SU-DHL-6 (cell line): ENCODE results near the gene FSTL4.

ENCODE experiments used
- H2AFZ ChIP-seq: fragments of 200-600 bp; sonication (generic); 2 replicates; pipeline ENCODE4 v1.6.1; 2014; ENCODE audit warnings: low read depth, mild to moderate bottlenecking, moderate library complexity, mixed read lengths, antibody characterized with exemption, low read length; ENCODE audit not compliant: severe bottlenecking
- H3F3A ChIP-seq: fragments of 200-600 bp; shearing (Covaris generic); 2 replicates; pipeline ENCODE4 v1.6.0; 2016; ENCODE audit warnings: antibody characterized with exemption, mild to moderate bottlenecking; ENCODE audit not compliant: insufficient read depth
- H3K27ac ChIP-seq: fragments of 200-600 bp; sonication (generic); 2 replicates; pipeline ENCODE4 v1.5.1; 2016; ENCODE audit warnings: low read depth, mild to moderate bottlenecking, low read length, moderate library complexity, mixed read lengths
- H3K27me3 ChIP-seq: fragments of 200-600 bp; sonication (generic), shearing (Covaris generic); 2 replicates; pipeline ENCODE4 v1.6.0; 2014; ENCODE audit warnings: mild to moderate bottlenecking, low read length
- H3K36me3 ChIP-seq: fragments of 200-600 bp; sonication (generic); 2 replicates; pipeline ENCODE4 v1.6.1; 2014; ENCODE audit warnings: mild to moderate bottlenecking, low read length, mixed read lengths
- H3K4me2 ChIP-seq: fragments of 300-600, 200-600 bp; shearing (Covaris generic), sonication (generic); 2 replicates; pipeline ENCODE4 v1.6.0; 2014; ENCODE audit warnings: low read length, low read depth, mild to moderate bottlenecking; ENCODE audit not compliant: poor library complexity, severe bottlenecking
- H3K4me3 ChIP-seq: fragments of 200-600 bp; sonication (generic); 2 replicates; pipeline ENCODE4 v1.5.1; 2014; ENCODE audit warnings: antibody characterized with exemption, low read length, mild to moderate bottlenecking, mixed read lengths; ENCODE audit not compliant: insufficient read depth, poor library complexity, severe bottlenecking
- H3K79me2 ChIP-seq: fragments of 200-600 bp; sonication (generic); 2 replicates; pipeline ENCODE4 v1.6.1; 2014; ENCODE audit warnings: mild to moderate bottlenecking, low read length, moderate library complexity; ENCODE audit not compliant: insufficient read depth
- H3K9ac ChIP-seq: fragments of 200-600 bp; sonication (generic); 2 replicates; pipeline ENCODE4 v1.7.0; 2014; ENCODE audit warnings: mild to moderate bottlenecking, low read length
- H3K9me2 ChIP-seq: fragments of 200-600 bp; sonication (generic); replicated peaks from 2 replicates; pipeline ENCODE4 v1.6.1; 2014; ENCODE audit warnings: low read length; ENCODE audit not compliant: insufficient read depth
- H3K9me3 ChIP-seq: fragments of 200-600 bp; sonication (generic); 2 replicates; pipeline ENCODE4 v1.6.1; 2014; ENCODE audit warnings: low read length, mixed read lengths; ENCODE audit not compliant: insufficient read depth
- H4K20me1 ChIP-seq: fragments of 200-600 bp; sonication (generic); 2 replicates; pipeline ENCODE4 v1.6.1; 2014; ENCODE audit warnings: low read depth, mild to moderate bottlenecking, antibody characterized with exemption, low read length, moderate library complexity, mixed read lengths
- EZH2phosphoT487 ChIP-seq: fragments of 200-600 bp; sonication (generic), shearing (Covaris generic); conservative IDR thresholded peaks from 2 replicates; pipeline ENCODE4 v1.6.1; 2018; ENCODE audit warnings: mild to moderate bottlenecking, antibody characterized with exemption, low read length, moderate library complexity, mixed read lengths
- TF ChIP-seq, protein P1 (sequence below): fragments of 200-600 bp; sonication (generic); IDR thresholded peaks from one replicate; pipeline ENCODE4 v1.5.1; 2017; ENCODE audit warnings: antibody characterized with exemption, mild to moderate bottlenecking, low read length, moderate library complexity; ENCODE audit not compliant: insufficient read depth, poor library complexity, severe bottlenecking

The FSTL4 gene

DNA sequence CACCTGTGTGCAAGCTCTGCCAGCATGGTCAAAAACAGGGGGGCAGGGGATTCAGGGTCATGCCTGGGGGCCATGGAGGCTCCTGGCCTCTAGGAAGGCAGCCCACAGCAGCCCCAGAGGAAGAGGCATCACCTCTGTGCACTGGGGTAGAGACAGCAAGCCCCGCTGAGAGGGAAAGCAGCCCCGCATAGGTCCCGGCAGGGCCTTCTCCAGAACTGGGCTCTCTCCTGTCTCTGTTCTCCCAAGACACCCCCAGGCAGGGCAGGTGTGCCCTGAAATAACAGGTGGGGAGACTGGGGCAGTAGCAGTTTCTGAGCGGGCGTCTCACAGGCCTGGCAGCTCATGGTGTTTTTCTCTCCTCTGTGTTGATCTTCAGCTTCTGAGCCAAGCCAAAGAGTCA lies 281.4 kb downstream of the FSTL4 start:
- no peaks in the 10 kb centered on the region for H4K20me1 ChIP-seq
- H3K36me3 ChIP-seq = no peaks in the 10 kb centered on the region
- TF ChIP-seq, protein P1, sequence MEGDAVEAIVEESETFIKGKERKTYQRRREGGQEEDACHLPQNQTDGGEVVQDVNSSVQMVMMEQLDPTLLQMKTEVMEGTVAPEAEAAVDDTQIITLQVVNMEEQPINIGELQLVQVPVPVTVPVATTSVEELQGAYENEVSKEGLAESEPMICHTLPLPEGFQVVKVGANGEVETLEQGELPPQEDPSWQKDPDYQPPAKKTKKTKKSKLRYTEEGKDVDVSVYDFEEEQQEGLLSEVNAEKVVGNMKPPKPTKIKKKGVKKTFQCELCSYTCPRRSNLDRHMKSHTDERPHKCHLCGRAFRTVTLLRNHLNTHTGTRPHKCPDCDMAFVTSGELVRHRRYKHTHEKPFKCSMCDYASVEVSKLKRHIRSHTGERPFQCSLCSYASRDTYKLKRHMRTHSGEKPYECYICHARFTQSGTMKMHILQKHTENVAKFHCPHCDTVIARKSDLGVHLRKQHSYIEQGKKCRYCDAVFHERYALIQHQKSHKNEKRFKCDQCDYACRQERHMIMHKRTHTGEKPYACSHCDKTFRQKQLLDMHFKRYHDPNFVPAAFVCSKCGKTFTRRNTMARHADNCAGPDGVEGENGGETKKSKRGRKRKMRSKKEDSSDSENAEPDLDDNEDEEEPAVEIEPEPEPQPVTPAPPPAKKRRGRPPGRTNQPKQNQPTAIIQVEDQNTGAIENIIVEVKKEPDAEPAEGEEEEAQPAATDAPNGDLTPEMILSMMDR = no peak
- no peak for TF ChIP-seq EZH2phosphoT487
- no peak overlapping the region for H3K4me2 ChIP-seq
- no peaks in the 10 kb centered on the region for H3K27me3 ChIP-seq
- no peak overlapping the region for H3K4me3 ChIP-seq
- no peaks in the 10 kb centered on the region for H3F3A ChIP-seq
- H3K9ac ChIP-seq = no peak overlapping the region
- no peaks in the 10 kb centered on the region for H3K79me2 ChIP-seq
- H3K9me2 ChIP-seq = no peaks in the 10 kb centered on the region
- H3K27ac ChIP-seq = no peak overlapping the region
- H3K9me3 ChIP-seq = no peaks in the 10 kb centered on the region
- no peak overlapping the region for H2AFZ ChIP-seq

DNA sequence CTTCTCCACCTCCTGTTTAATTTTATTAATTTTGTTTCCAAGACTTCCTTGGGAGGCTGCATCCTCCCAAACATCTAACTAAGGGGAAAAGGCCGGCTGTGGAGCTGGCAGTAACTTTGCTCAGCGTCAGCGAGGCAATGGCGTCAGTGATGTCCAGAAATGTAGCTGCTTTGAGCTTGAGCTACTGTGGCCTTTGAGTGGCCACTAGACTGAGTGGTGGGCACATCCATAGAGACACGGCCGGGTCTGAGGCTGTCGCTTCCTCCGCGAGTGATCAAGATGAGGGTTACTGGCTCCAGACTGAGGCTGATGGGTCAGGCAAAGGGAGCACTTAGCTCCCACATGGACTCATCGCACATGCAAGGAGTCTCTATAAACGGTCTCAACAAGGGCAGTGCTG lies 283.5 kb downstream of the FSTL4 start:
- H3K9me2 ChIP-seq = no peaks in the 10 kb centered on the region
- H3K27me3 ChIP-seq = no peaks in the 10 kb centered on the region
- no peaks in the 10 kb centered on the region for H3K79me2 ChIP-seq
- no peak overlapping the region for H3K9ac ChIP-seq
- H2AFZ ChIP-seq = no peak overlapping the region
- H3K4me2 ChIP-seq = no peak overlapping the region
- no peaks in the 10 kb centered on the region for H3K9me3 ChIP-seq
- TF ChIP-seq EZH2phosphoT487 = no peak
- TF ChIP-seq, protein P1 = no peak
- no peak overlapping the region for H3K4me3 ChIP-seq
- H3K27ac ChIP-seq = no peak overlapping the region
- no peaks in the 10 kb centered on the region for H3F3A ChIP-seq
- no peaks in the 10 kb centered on the region for H3K36me3 ChIP-seq
- no peaks in the 10 kb centered on the region for H4K20me1 ChIP-seq

DNA sequence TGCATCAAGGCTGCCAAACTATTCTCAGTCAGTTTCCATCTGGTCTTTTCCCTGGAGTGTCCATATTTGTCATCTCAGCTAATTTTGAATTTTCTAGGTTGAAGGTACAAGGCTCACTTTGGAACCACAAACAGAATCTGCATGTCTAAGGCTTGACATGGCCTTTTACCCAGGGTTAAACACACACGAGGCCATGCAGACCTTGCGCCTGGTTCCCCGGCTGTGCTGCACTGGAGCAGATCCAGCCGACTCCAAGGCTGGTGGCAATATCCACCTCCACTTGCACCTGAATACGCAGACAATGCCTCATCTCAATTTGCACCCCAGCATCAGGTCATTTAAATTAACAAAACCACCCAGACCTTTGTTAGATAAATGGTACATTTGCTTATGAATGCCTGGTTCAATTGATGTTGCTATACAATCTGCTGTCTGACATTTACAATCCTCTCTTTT lies 284.4 kb downstream of the FSTL4 start:
- no peaks in the 10 kb centered on the region for H3K9me2 ChIP-seq
- no peaks in the 10 kb centered on the region for H3K9me3 ChIP-seq
- no peaks in the 10 kb centered on the region for H4K20me1 ChIP-seq
- TF ChIP-seq, protein P1 = no peak
- no peak for TF ChIP-seq EZH2phosphoT487
- no peak overlapping the region for H3K27ac ChIP-seq
- no peak overlapping the region for H2AFZ ChIP-seq
- H3K4me2 ChIP-seq = no peak overlapping the region
- H3K27me3 ChIP-seq = no peaks in the 10 kb centered on the region
- no peak overlapping the region for H3K9ac ChIP-seq
- H3F3A ChIP-seq = no peaks in the 10 kb centered on the region
- H3K4me3 ChIP-seq = no peak overlapping the region
- no peaks in the 10 kb centered on the region for H3K36me3 ChIP-seq
- H3K79me2 ChIP-seq = no peaks in the 10 kb centered on the region
